ENCODE data around the gene PPP6R2.
"Not testable (repeated sequence)": the region's sequence is repeated elsewhere in the genome, so short reads cannot be mapped to it uniquely, and the experiment has no call there.

Gene PPP6R2

GRCh38 chr22:50318698-50319411, 24.3 kb upstream of the PPP6R2 start:
- DNase-seq (ENCODE audit: low read depth): no peak

- no peak for DNase-seq (ENCODE audit: low read depth)
Measured at GRCh38 chr22:50319503-50319951, 23.6 kb upstream of the PPP6R2 start.

GRCh38 chr22:50320116-50320515, 23.0 kb upstream of the PPP6R2 start:
- no peak for DNase-seq (ENCODE audit: low read depth)

- no peak for DNase-seq (ENCODE audit: low read depth)
Measured at GRCh38 chr22:50320671-50321325, 22.3 kb upstream of the PPP6R2 start.

GRCh38 chr22:50322382-50323104, 20.6 kb upstream of the PPP6R2 start:
- DNase-seq (ENCODE audit: low read depth): not testable (repeated sequence)

- DNase-seq (ENCODE audit: low read depth): no peak
Measured at GRCh38 chr22:50323900-50324299, 19.2 kb upstream of the PPP6R2 start.

GRCh38 chr22:50325444-50326224, 17.5 kb upstream of the PPP6R2 start:
- no peak for DNase-seq (ENCODE audit: low read depth)

GRCh38 chr22:50326225-50326955, 16.7 kb upstream of the PPP6R2 start:
- DNase-seq (ENCODE audit: low read depth): no peak

- DNase-seq (ENCODE audit: low read depth): no peak
Measured at GRCh38 chr22:50326956-50327710, 16.0 kb upstream of the PPP6R2 start, which contains the start of gene DENND6B. TSS of gene DENND6B (minus strand) at chr22:50327012. CDS start at chr22:50326988, 24 bp downstream.

- no peak for DNase-seq (ENCODE audit: low read depth)
Measured at GRCh38 chr22:50327711-50328019, 15.5 kb upstream of the PPP6R2 start.

- no peak for DNase-seq (ENCODE audit: low read depth)
Measured at GRCh38 chr22:50329236-50329635, 13.9 kb upstream of the PPP6R2 start.

GRCh38 chr22:50334433-50334832, 8.7 kb upstream of the PPP6R2 start:
- DNase-seq (ENCODE audit: low read depth): not testable (repeated sequence)

GRCh38 chr22:50337262-50338041, 5.7 kb upstream of the PPP6R2 start:
- no peak for DNase-seq (ENCODE audit: low read depth)

- DNase-seq (ENCODE audit: low read depth): no peak
Measured at GRCh38 chr22:50338042-50338573, 5.0 kb upstream of the PPP6R2 start.

GRCh38 chr22:50338860-50339462, 4.2 kb upstream of the PPP6R2 start:
- no peak for DNase-seq (ENCODE audit: low read depth)

- DNase-seq (ENCODE audit: low read depth): no peak
Measured at GRCh38 chr22:50339945-50340879, 2.9 kb upstream of the PPP6R2 start.

- DNase-seq (ENCODE audit: low read depth): no peak
Measured at GRCh38 chr22:50341977-50342650, 1.0 kb upstream of the PPP6R2 start.

GRCh38 chr22:50343541-50343935, 411 bp downstream of the PPP6R2 start:
- no peak for DNase-seq (ENCODE audit: low read depth)

Measured in GM04503 (cell line).